GM23248 (cell line): ENCODE data around the gene ZNF32. TPM values are rescaled to one million over a fixed set of nuclear protein-coding genes. Genes with fewer than 3 reads are reported as not detected.
A peak's percentile ranks its signal among the peaks of the same experiment; 100 is the strongest.

Experiments
- DNase-seq: peaks from one replicate; pipeline ENCODE4 v3.0.0-alpha.2; 2015
- H2AFZ ChIP-seq: fragments of 200-600 bp; sonication (generic); 2 replicates; pipeline ENCODE4 v1.6.1; 2016; ENCODE audit warnings: antibody characterized with exemption
- H3F3A ChIP-seq: fragments of 200-600 bp; sonication (generic); 2 replicates; pipeline ENCODE4 v1.6.1; 2016; ENCODE audit warnings: mild to moderate bottlenecking, antibody characterized with exemption, mixed run types; ENCODE audit not compliant: insufficient read depth
- H3K27ac ChIP-seq: fragments of 200-600 bp; sonication (generic); 2 replicates; pipeline ENCODE4 v1.5.1; 2016; ENCODE audit warnings: mild to moderate bottlenecking
- H3K27me3 ChIP-seq: fragments of 200-600 bp; sonication (generic); replicated peaks from 2 replicates; pipeline ENCODE4 v1.6.1; 2016; ENCODE audit warnings: mild to moderate bottlenecking; ENCODE audit not compliant: insufficient read depth
- H3K36me3 ChIP-seq: fragments of 200-600 bp; sonication (generic); 2 replicates; pipeline ENCODE4 v1.6.1; 2016; ENCODE audit warnings: low read depth, mild to moderate bottlenecking
- H3K4me1 ChIP-seq: fragments of 200-600 bp; sonication (generic); 2 replicates; pipeline ENCODE4 v1.6.1; 2016; ENCODE audit warnings: mild to moderate bottlenecking; ENCODE audit not compliant: insufficient read depth
- H3K4me2 ChIP-seq: fragments of 200-600 bp; sonication (generic); one replicate; pipeline ENCODE4 v1.6.1; 2016; ENCODE audit warnings: mild to moderate bottlenecking; ENCODE audit not compliant: unreplicated experiment
- H3K4me3 ChIP-seq: fragments of 200-600 bp; sonication (generic); 2 replicates; pipeline ENCODE4 v1.5.1; 2016; ENCODE audit warnings: mild to moderate bottlenecking
- H3K79me2 ChIP-seq: fragments of 200-600 bp; sonication (generic); 2 replicates; pipeline ENCODE4 v1.6.1; 2016; ENCODE audit warnings: mild to moderate bottlenecking; ENCODE audit not compliant: insufficient read depth
- H3K9ac ChIP-seq: fragments of 200-600 bp; sonication (generic); 2 replicates; pipeline ENCODE4 v1.6.1; 2016; ENCODE audit warnings: mild to moderate bottlenecking
- H3K9me2 ChIP-seq: fragments of 200-600 bp; sonication (generic); 2 replicates; pipeline ENCODE4 v1.6.1; 2016; ENCODE audit warnings: mixed run types, mild to moderate bottlenecking, moderate library complexity; ENCODE audit not compliant: insufficient read depth
- H3K9me3 ChIP-seq: fragments of 200-600 bp; sonication (generic); one replicate; pipeline ENCODE4 v1.6.1; 2017; ENCODE audit warnings: low read depth
- H4K20me1 ChIP-seq: fragments of 200-600 bp; sonication (generic); 2 replicates; pipeline ENCODE4 v1.6.0; 2016; ENCODE audit not compliant: insufficient read depth
- EZH2 ChIP-seq: fragments of 200-600 bp; sonication (generic); IDR thresholded peaks from 2 replicates; pipeline ENCODE4 v1.6.1; 2018; ENCODE audit warnings: antibody characterized with exemption, mild to moderate bottlenecking; ENCODE audit not compliant: insufficient read depth, poor library complexity, severe bottlenecking
- EZH2phosphoT487 ChIP-seq: fragments of 200-600 bp; sonication (generic); IDR thresholded peaks from 2 replicates; pipeline ENCODE4 v1.6.1; 2018; ENCODE audit warnings: antibody characterized with exemption, moderate library complexity, mild to moderate bottlenecking, low read depth; ENCODE audit not compliant: insufficient read depth
- WGBS, 2 experiments: methylation state at CpG; one replicate each; pipeline ENCODE4 v1.1.6; 2015 to 2017; ENCODE audit warnings: low lambda C conversion rate in 2 of 2, low coverage in 1 of 2; ENCODE audit errors: missing lambda C conversion rate in 2 of 2; 5-methylcytosine and 5-hydroxymethylcytosine counted together
- in situ Hi-C: fragments of 300-500 bp; cut with MboI; formaldehyde crosslinking; loops from 2 replicates; pipeline ENCODE4 v1.15.0; 2020
- polyA plus RNA-seq: library from polyadenylated mRNA; unstranded; fragments of >200 nt; fragmentation: Nextera tagmentation; extraction: Ambion mirVana; gene quantifications from 2 replicates; pipeline ENCODE4 v1.2.1, GENCODE V29; 2016
- total RNA-seq: library from RNA; depleted of rRNA; stranded (reverse); fragments of >200 nt; shearing (Covaris generic); gene quantifications from 2 replicates; pipeline ENCODE4 v1.2.3, GENCODE V29; 2014

Gene ZNF32
- total and polyA plus RNA-seq, 2 experiments from 2014 or later: 24.6 to 42.1 TPM

- 23 to 28% methylated on average over 3 of the region's 3 CpGs for WGBS, 2 experiments
- Histone ChIP-seq H2AFZ (no peak overlapping the region), H4K20me1 (no peaks in the 10 kb centered on the region), H3K9me2 (no peaks in the 10 kb centered on the region), H3K9ac (no peak overlapping the region), H3K27me3 (no peaks in the 10 kb centered on the region), H3K27ac (no peak overlapping the region), H3K4me1 (no peaks in the 10 kb centered on the region), H3K4me3 (no peak overlapping the region), H3K4me2 (no peak overlapping the region), H3K79me2 (no peaks in the 10 kb centered on the region), H3K9me3 (no peaks in the 10 kb centered on the region), H3F3A (no peaks in the 10 kb centered on the region), H3K36me3 (no peaks in the 10 kb centered on the region)
- DNase-seq: peak; percentile 45
- in situ Hi-C loops: loop anchor here (25.0 kb wide), 2 partner anchors 972 to 1322 kb away; partner anchors contain the start of gene DEPP1
- no peak for TF ChIP-seq EZH2phosphoT487
- TF ChIP-seq EZH2: no peak
Observed at GRCh38 chr10:43665054-43665453, 16.4 kb upstream of the ZNF32 start.

GRCh38 chr10:43658227-43658626, 9.5 kb upstream of the ZNF32 start:
- in situ Hi-C loops: loop anchor here (25.0 kb wide), 2 partner anchors 979 to 1329 kb away; partner anchors contain the start of gene DEPP1
- WGBS, 2 experiments: 66 to 74% methylated on average over 8 of the region's 8 CpGs
- H4K20me1 ChIP-seq: no peaks in the 10 kb centered on the region
- H3K4me2 ChIP-seq: no peak overlapping the region
- no peaks in the 10 kb centered on the region for H3K9me2 ChIP-seq
- no peak for DNase-seq
- no peak overlapping the region for H3K27ac ChIP-seq
- no peaks in the 10 kb centered on the region for H3K36me3 ChIP-seq
- no peak overlapping the region for H3K4me3 ChIP-seq
- H3F3A ChIP-seq: no peaks in the 10 kb centered on the region
- H3K4me1 ChIP-seq: peaks cover 8% of the 10 kb centered on the region; the same call in 1 of the 2 replicates
- H3K27me3 ChIP-seq: no peaks in the 10 kb centered on the region
- H3K9me3 ChIP-seq: no peaks in the 10 kb centered on the region
- no peak overlapping the region for H2AFZ ChIP-seq
- no peaks in the 10 kb centered on the region for H3K79me2 ChIP-seq
- TF ChIP-seq EZH2 (no peak), EZH2phosphoT487 (no peak)
- no peak overlapping the region for H3K9ac ChIP-seq

- WGBS, 2 experiments: 68 to 73% methylated on average over 8 of the region's 8 CpGs
- H3K9me3 ChIP-seq: no peaks in the 10 kb centered on the region
- no peak overlapping the region for H3K27ac ChIP-seq
- no peaks in the 10 kb centered on the region for H3K9me2 ChIP-seq
- H3K4me2 ChIP-seq: no peak overlapping the region
- H3K4me1 ChIP-seq: peaks cover 8% of the 10 kb centered on the region; the same call in 1 of the 2 replicates
- H3K27me3 ChIP-seq: no peaks in the 10 kb centered on the region
- H2AFZ ChIP-seq: no peak overlapping the region
- TF ChIP-seq EZH2phosphoT487 (no peak), EZH2 (no peak)
- no peaks in the 10 kb centered on the region for H4K20me1 ChIP-seq
- DNase-seq: no peak
- H3K36me3 ChIP-seq: no peaks in the 10 kb centered on the region
- in situ Hi-C loops: loop anchor here (25.0 kb wide), 2 partner anchors 982 to 1332 kb away; partner anchors contain the start of gene DEPP1
- no peak overlapping the region for H3K9ac ChIP-seq
- H3F3A ChIP-seq: no peaks in the 10 kb centered on the region
- no peaks in the 10 kb centered on the region for H3K79me2 ChIP-seq
- no peak overlapping the region for H3K4me3 ChIP-seq
Observed at GRCh38 chr10:43655311-43655710, 6.6 kb upstream of the ZNF32 start.

- 21 to 43% methylated on average over 2 of the region's 2 CpGs for WGBS, 2 experiments
- TF ChIP-seq EZH2phosphoT487: no peak
- no peak for TF ChIP-seq EZH2
- in situ Hi-C loops: loop anchor here (25.0 kb wide), 2 partner anchors 984 to 1334 kb away; partner anchors contain the start of gene DEPP1
- Histone ChIP-seq H3K9me3 (no peaks in the 10 kb centered on the region), H3K9ac (no peak overlapping the region), H2AFZ (no peak overlapping the region), H3K4me1 (peaks cover 8% of the 10 kb centered on the region; the same call in 1 of the 2 replicates), H3K4me2 (peak overlapping the region; percentile 18), H3K27ac (no peak overlapping the region), H3K9me2 (no peaks in the 10 kb centered on the region), H3K79me2 (no peaks in the 10 kb centered on the region), H3F3A (no peaks in the 10 kb centered on the region), H4K20me1 (no peaks in the 10 kb centered on the region), H3K36me3 (no peaks in the 10 kb centered on the region), H3K27me3 (no peaks in the 10 kb centered on the region), H3K4me3 (no peak overlapping the region)
- DNase-seq: peak; percentile 61
Observed at GRCh38 chr10:43653746-43654145, 5.1 kb upstream of the ZNF32 start.

- Histone ChIP-seq H3K9ac (peak overlapping the region; percentile 89), H3K27me3 (no peaks in the 10 kb centered on the region), H3K4me2 (peak overlapping the region; percentile 77), H3K9me3 (peaks cover 6% of the 10 kb centered on the region), H3K4me3 (peak overlapping the region; percentile 77), H3F3A (peaks cover 9% of the 10 kb centered on the region; the same call in 1 of the 2 replicates), H3K36me3 (peaks cover 19% of the 10 kb centered on the region), H4K20me1 (no peaks in the 10 kb centered on the region), H3K79me2 (peaks cover 18% of the 10 kb centered on the region), H3K27ac (peak overlapping the region; percentile 18), H2AFZ (peak overlapping the region; percentile 95), H3K4me1 (peaks cover 8% of the 10 kb centered on the region; the same call in 1 of the 2 replicates), H3K9me2 (no peaks in the 10 kb centered on the region)
- in situ Hi-C loops: no loop called here
- no peak for DNase-seq
- TF ChIP-seq EZH2phosphoT487 (no peak), EZH2 (no peak)
- 14% methylated on average over 14 of the region's 14 CpGs for WGBS, 2 experiments
Observed at GRCh38 chr10:43649185-43649523, 473 bp upstream of the ZNF32 start.
